ENCODE measurements around the gene SOX6.

GRCh38 chr11:16002942-16003341, 353.4 kb downstream of the SOX6 start:
- TF ChIP-seq POLR2A (IDR thresholded peaks at IDR 0.05): no peak
- no peak for TF ChIP-seq CTCF (IDR thresholded peaks at IDR 0.05)
- no peak for TF ChIP-seq EP300 (IDR thresholded peaks at IDR 0.05)
